ENCODE measurements around the gene TBX10. TPM values are rescaled to one million over a fixed set of nuclear protein-coding genes. Genes with fewer than 3 reads are reported as not detected.

Gene TBX10
- total RNA-seq, result not detected in 2 replicates

GRCh38 chr11:67639438-67639859 is at the start of gene TBX10:
TBX10 (minus strand) TSS chr11:67639763; CDS start chr11:67639472, 291 bp downstream.

GRCh38 chr11:67674442-67674871 is 34.9 kb upstream of the TBX10 start, which contains the start of gene ALDH3B2:
ALDH3B2 (minus strand) TSS chr11:67674623; CDS start chr11:67666935, 7,688 bp downstream.

GRCh38 chr11:67629386-67630227 is 10.0 kb downstream of the TBX10 start, which contains the start of gene NUDT8:
NUDT8 (minus strand) TSS chr11:67629937; CDS start chr11:67629911, 26 bp downstream.

GRCh38 chr11:67606492-67607295 is 32.9 kb downstream of the TBX10 start, which contains the start of gene NDUFV1:
NDUFV1 (plus strand) TSS chr11:67606936; CDS start chr11:67607005, 69 bp downstream.

GRCh38 chr11:67583247-67584204 is 56.0 kb downstream of the TBX10 start, which contains the start of gene GSTP1:
GSTP1 (plus strand) TSS chr11:67583812; CDS start chr11:67583844, 32 bp downstream.

Other genes with a start within 250 kb of the TBX10 start
- 4.2 and 4.7 TPM in 2 replicates for gene RAD9A, start 247.8 kb downstream of the TBX10 start, total RNA-seq
- 172 and 194 TPM in 2 replicates for gene PPP1CA, start 237.9 kb downstream of the TBX10 start, total RNA-seq
- not detected in 2 replicates for gene TBC1D10C, start 235.7 kb downstream of the TBX10 start, total RNA-seq
- gene CARNS1, start 224.1 kb downstream of the TBX10 start, total RNA-seq, result 0.49 TPM in 1 of 2 replicates, not detected in the other
- 46.3 and 51.8 TPM in 2 replicates for gene RPS6KB2, start 211.3 kb downstream of the TBX10 start, total RNA-seq
- 2.0 TPM in 1 of 2 replicates, not detected in the other for gene PTPRCAP, start 202.1 kb downstream of the TBX10 start, total RNA-seq
- 71.1 and 73.1 TPM in 2 replicates for gene CORO1B, start 196.3 kb downstream of the TBX10 start, total RNA-seq
- not detected in 2 replicates for gene GPR152, start 187.0 kb downstream of the TBX10 start, total RNA-seq
- not detected in 2 replicates for gene CABP4, start 184.4 kb downstream of the TBX10 start, total RNA-seq
- 32.7 and 46.2 TPM in 2 replicates for gene TMEM134, start 170.5 kb downstream of the TBX10 start, total RNA-seq
- 59.2 and 72.4 TPM in 2 replicates for gene AIP, start 156.7 kb downstream of the TBX10 start, total RNA-seq
- gene PITPNM1, start 134.4 kb downstream of the TBX10 start, total RNA-seq, result 37.5 and 38.1 TPM in 2 replicates
- 33.5 and 54.3 TPM in 2 replicates for gene CDK2AP2, start 131.6 kb downstream of the TBX10 start, total RNA-seq
- not detected in 2 replicates for gene CABP2, start 116.3 kb downstream of the TBX10 start, total RNA-seq
- 1,161 and 1,414 TPM in 2 replicates for gene GSTP1, start 56.0 kb downstream of the TBX10 start, total RNA-seq
- gene NDUFV1, start 32.8 kb downstream of the TBX10 start, total RNA-seq, result 199 and 234 TPM in 2 replicates
- gene NUDT8, start 9.8 kb downstream of the TBX10 start, total RNA-seq, result 4.1 and 14.6 TPM in 2 replicates
- not detected in 2 replicates for gene ACY3, start 11.0 kb upstream of the TBX10 start, total RNA-seq
- gene ALDH3B2, start 34.9 kb upstream of the TBX10 start, total RNA-seq, result not detected in 2 replicates

Measured in cardiac atrium fibroblast (primary cell).